H9 (cell line): ENCODE measurements around the gene PPFIA4. TPM values are rescaled to one million over a fixed set of nuclear protein-coding genes. Genes with fewer than 3 reads are reported as not detected.

ENCODE experiments used
- DNase-seq: peaks from one replicate; pipeline ENCODE4 v3.0.0-alpha.2; 2017
- H2AFZ ChIP-seq: one replicate; pipeline ENCODE4 v1.6.1; 2013; ENCODE audit warnings: mild to moderate bottlenecking, low read length, control low read depth, moderate library complexity
- H2AK5ac ChIP-seq: 2 replicates; pipeline ENCODE4 v1.6.1; 2013; ENCODE audit warnings: low read length, control low read depth, mixed read lengths; ENCODE audit not compliant: insufficient read length
- H2BK120ac ChIP-seq: one replicate; pipeline ENCODE4 v1.6.1; 2013; ENCODE audit warnings: low read depth, mild to moderate bottlenecking, low read length, control low read depth, inconsistent platforms; ENCODE audit not compliant: poor library complexity, severe bottlenecking
- H2BK12ac ChIP-seq: 2 replicates; pipeline ENCODE4 v1.6.1; 2013; ENCODE audit warnings: low read length, control low read depth, mixed read lengths, low read depth; ENCODE audit not compliant: insufficient read length
- H2BK15ac ChIP-seq: 2 replicates; pipeline ENCODE4 v1.6.1; 2013; ENCODE audit warnings: low read depth, low read length, control low read depth
- H2BK20ac ChIP-seq: one replicate; pipeline ENCODE4 v1.6.1; 2013; ENCODE audit warnings: low read depth, mild to moderate bottlenecking, low read length, control low read depth, inconsistent platforms; ENCODE audit not compliant: poor library complexity, severe bottlenecking
- H2BK5ac ChIP-seq: 2 replicates; pipeline ENCODE4 v1.6.1; 2013; ENCODE audit warnings: low read length, control low read depth, mixed read lengths; ENCODE audit not compliant: insufficient read length
- H3K14ac ChIP-seq: 2 replicates; pipeline ENCODE4 v1.6.1; 2013; ENCODE audit warnings: low read length, control low read depth; ENCODE audit not compliant: insufficient read depth
- H3K18ac ChIP-seq: 2 replicates; pipeline ENCODE4 v1.6.1; 2013; ENCODE audit warnings: low read depth, mild to moderate bottlenecking, mixed read lengths, low read length, control low read depth; ENCODE audit not compliant: insufficient read length
- H3K23ac ChIP-seq: 2 replicates; pipeline ENCODE4 v1.6.1; 2013; ENCODE audit warnings: low read length, control low read depth, mixed read lengths, low read depth; ENCODE audit not compliant: insufficient read length
- H3K23me2 ChIP-seq: 2 replicates; pipeline ENCODE4 v1.6.1; 2013; ENCODE audit warnings: low read depth, mild to moderate bottlenecking, mixed read lengths, low read length, control low read depth; ENCODE audit not compliant: insufficient read length, poor library complexity, severe bottlenecking
- H3K27ac ChIP-seq: 2 replicates; pipeline ENCODE4 v1.5.1; 2013; ENCODE audit warnings: low read length, control low read depth, mixed read lengths, low read depth; ENCODE audit not compliant: insufficient read length
- H3K27me3 ChIP-seq: 2 replicates; pipeline ENCODE4 v1.6.1; 2013; ENCODE audit warnings: low read length, control low read depth, inconsistent platforms; ENCODE audit not compliant: insufficient read depth
- H3K4ac ChIP-seq: 2 replicates; pipeline ENCODE4 v1.6.1; 2013; ENCODE audit warnings: low read depth, mild to moderate bottlenecking, control low read depth, inconsistent platforms, low read length, moderate library complexity
- H3K4me1 ChIP-seq: 2 replicates; pipeline ENCODE4 v1.6.1; 2013; ENCODE audit warnings: low read length, control low read depth, inconsistent platforms; ENCODE audit not compliant: insufficient read depth
- H3K4me2 ChIP-seq: 2 replicates; pipeline ENCODE4 v1.6.1; 2013; ENCODE audit warnings: low read length, control low read depth, mixed read lengths; ENCODE audit not compliant: insufficient read length, insufficient read depth
- H3K56ac ChIP-seq: 2 replicates; pipeline ENCODE4 v1.6.1; 2013; ENCODE audit warnings: low read depth, mild to moderate bottlenecking, mixed read lengths, low read length, control low read depth; ENCODE audit not compliant: insufficient read length
- H3K79me1 ChIP-seq: 2 replicates; pipeline ENCODE4 v1.6.1; 2013; ENCODE audit warnings: low read depth, mild to moderate bottlenecking, moderate library complexity, low read length, control low read depth, inconsistent platforms; ENCODE audit not compliant: insufficient read depth, poor library complexity, severe bottlenecking
- H3K79me2 ChIP-seq: 2 replicates; pipeline ENCODE4 v1.6.1; 2013; ENCODE audit warnings: low read length, control low read depth, inconsistent platforms; ENCODE audit not compliant: insufficient read depth
- H3K9ac ChIP-seq: 2 replicates; pipeline ENCODE4 v1.6.1; 2013; ENCODE audit warnings: low read length, control low read depth, mixed read lengths; ENCODE audit not compliant: insufficient read length; ENCODE audit errors: extremely low read depth
- H3K9me3 ChIP-seq: one replicate; pipeline ENCODE4 v1.6.1; 2013; ENCODE audit warnings: low read depth, low read length, inconsistent platforms; ENCODE audit not compliant: control insufficient read depth
- H3T11ph ChIP-seq: one replicate; pipeline ENCODE4 v1.6.1; 2013; ENCODE audit warnings: mild to moderate bottlenecking, low read length, control low read depth, inconsistent platforms
- H4K20me1 ChIP-seq: one replicate; pipeline ENCODE4 v1.6.1; 2013; ENCODE audit not compliant: control insufficient read depth, insufficient read length, insufficient read depth
- H4K5ac ChIP-seq: 2 replicates; pipeline ENCODE4 v1.6.1; 2013; ENCODE audit warnings: low read depth, mild to moderate bottlenecking, mixed read lengths, low read length, control low read depth; ENCODE audit not compliant: insufficient read length
- H4K8ac ChIP-seq: replicated peaks from 2 replicates; pipeline ENCODE4 v1.6.1; 2013; ENCODE audit warnings: low read length, control low read depth, mixed read lengths, low read depth; ENCODE audit not compliant: insufficient read length
- H4K91ac ChIP-seq: 2 replicates; pipeline ENCODE4 v1.6.1; 2013; ENCODE audit warnings: low read depth, mild to moderate bottlenecking, moderate library complexity, mixed read lengths, low read length, control low read depth; ENCODE audit not compliant: insufficient read length
- H3K27ac Mint-ChIP-seq, 3 experiments: 2 replicates in 2 of 3; 3 replicates in 1 of 3; pipeline ENCODE4 v1.8.0; 2020 to 2021; ENCODE audit warnings: mixed read lengths in 3 of 3, mild to moderate bottlenecking in 1 of 3, moderate library complexity in 1 of 3
- H3K27me3 Mint-ChIP-seq: 2 replicates; pipeline ENCODE4 v1.8.0; 2021; ENCODE audit warnings: low read depth, mild to moderate bottlenecking, moderate library complexity, mixed read lengths
- H3K36me3 Mint-ChIP-seq, 3 experiments: 2 replicates in 2 of 3; 3 replicates in 1 of 3; pipeline ENCODE4 v1.8.0; 2020 to 2021; ENCODE audit warnings: low read depth in 3 of 3, mixed read lengths in 3 of 3; ENCODE audit not compliant: insufficient read depth in 1 of 3
- H3K4me1 Mint-ChIP-seq, 2 experiments: 2 replicates each; pipeline ENCODE4 v1.8.0; 2020; ENCODE audit warnings: mixed read lengths in 2 of 2
- H3K4me3 Mint-ChIP-seq, 2 experiments: 2 replicates in 1 of 2; 3 replicates in 1 of 2; pipeline ENCODE4 v1.8.0; 2020 to 2021; ENCODE audit warnings: mild to moderate bottlenecking in 2 of 2, mixed read lengths in 2 of 2, moderate library complexity in 1 of 2
- H3K9me3 Mint-ChIP-seq, 2 experiments: 2 replicates in 1 of 2; 3 replicates in 1 of 2; pipeline ENCODE4 v1.8.0; 2020; ENCODE audit warnings: mild to moderate bottlenecking in 2 of 2, mixed read lengths in 2 of 2, moderate library complexity in 1 of 2
- WGBS: extraction: QIAGEN DNeasy Blood & Tissue Kit; methylation state at CpG from one replicate; pipeline ENCODE4 v1.1.7; 2013; ENCODE audit warnings: missing lambda C conversion rate, low lambda C conversion rate, mixed read lengths; ENCODE audit not compliant: insufficient read length; ENCODE audit errors: extremely low coverage; 5-methylcytosine and 5-hydroxymethylcytosine counted together
- total RNA-seq: library from RNA; stranded (reverse); gene quantifications from 2 replicates; pipeline ENCODE4 v1.2.1, GENCODE V29; 2021
- TF ChIP-seq, protein P1 (sequence below): fragments of 200-600 bp; sonication (generic); conservative IDR thresholded peaks from 3 replicates; pipeline ENCODE4 v1.8.0; 2021; ENCODE audit warnings: antibody characterized with exemption, mild to moderate bottlenecking

PPFIA4 gene
- total RNA-seq, 1 experiment from 2014 or later, result 3.9 TPM

DNA sequence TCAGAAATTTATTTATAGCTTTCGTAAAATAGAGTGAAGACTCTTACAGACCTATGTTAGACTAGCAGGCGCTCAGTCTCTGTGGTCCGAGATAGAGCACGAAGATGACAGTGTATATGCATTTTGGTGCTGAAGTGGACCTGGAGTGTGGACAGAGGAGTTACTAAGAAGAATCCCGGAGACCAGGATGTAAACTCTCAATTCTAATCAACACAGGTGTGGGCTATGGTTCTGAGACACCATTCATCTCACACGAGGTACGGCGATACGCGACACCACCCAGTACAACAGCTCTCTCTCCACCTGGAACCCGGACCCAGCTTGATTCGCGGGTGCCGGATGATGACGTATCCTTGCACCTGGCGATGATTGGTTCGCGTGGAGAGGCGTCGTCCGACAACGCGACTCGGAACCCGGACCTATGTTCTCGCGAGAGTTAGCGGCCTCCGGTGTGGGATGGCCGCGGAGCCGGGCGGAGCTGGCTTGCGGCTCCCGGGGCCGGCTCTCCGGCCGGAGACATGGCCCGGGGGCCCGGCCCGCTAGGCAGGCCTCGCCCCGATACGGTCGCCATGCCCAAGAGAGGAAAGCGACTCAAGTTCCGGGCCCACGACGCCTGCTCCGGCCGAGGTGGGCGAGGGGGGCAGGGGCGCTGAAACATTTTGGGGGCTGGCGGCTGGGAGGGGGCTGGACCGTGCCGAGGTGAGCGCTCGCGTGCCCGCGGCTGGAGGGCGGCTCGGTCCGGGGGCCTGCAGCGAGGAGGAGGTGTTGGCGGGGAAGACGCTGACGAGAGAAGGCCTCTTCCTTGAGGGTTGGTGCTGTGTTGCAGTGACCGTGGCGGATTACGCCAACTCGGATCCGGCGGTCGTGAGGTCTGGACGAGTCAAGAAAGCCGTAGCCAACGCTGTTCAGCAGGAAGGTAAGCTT, 19.1 kb upstream of the PPFIA4 start, which contains the start of gene TMEM183A:
Gene TMEM183A, plus strand, starts transcription at position 427 of the 924 bp plus-strand sequence. Its CDS starts 92 bp downstream, at position 519.
- Histone ChIP-seq H3K56ac (no peak within 1 kb of the TSS), H2AK5ac (no peak within 1 kb of the TSS), H4K8ac (no peak within 1 kb of the TSS), H3K79me2 (peaks cover 9% of the 10 kb centered on the region; the same call in 1 of the 2 replicates), H3K4ac (peak within 1 kb of the TSS; percentile 36; the same call in 1 of the 2 replicates), H3K14ac (peak within 1 kb of the TSS; percentile 79), H2BK5ac (peak within 1 kb of the TSS; percentile 20), H3K79me1 (peaks cover 5% of the 10 kb centered on the region), H2BK12ac (no peak within 1 kb of the TSS), H4K5ac (peak within 1 kb of the TSS; percentile 41), H4K91ac (no peak within 1 kb of the TSS), H4K20me1 (no peaks in the 10 kb centered on the region), H2AFZ (no peak within 1 kb of the TSS), H3K23me2 (peaks cover 4% of the 10 kb centered on the region), H3K9ac (peak within 1 kb of the TSS; percentile 87), H3K27ac (peak within 1 kb of the TSS; percentile 88), H3T11ph (peak within 1 kb of the TSS; percentile 98), H3K18ac (peak within 1 kb of the TSS; percentile 88), H3K27me3 (no peaks in the 10 kb centered on the region), H3K9me3 (no peaks in the 10 kb centered on the region), H3K4me1 (peaks cover 3% of the 10 kb centered on the region), H3K23ac (no peak within 1 kb of the TSS), H2BK15ac (no peak within 1 kb of the TSS), H3K4me2 (peak within 1 kb of the TSS; percentile 82), H2BK20ac (no peak within 1 kb of the TSS), H2BK120ac (peak within 1 kb of the TSS; percentile 99)
- Mint-ChIP-seq H3K4me3 (peak within 1 kb of the TSS; percentile 97 to 98), H3K36me3 (peaks cover 22 to 33% (median 32%) of the 10 kb centered on the region in 3 experiments; a peak in 6 of 7 replicates), H3K9me3 (no peaks in the 10 kb centered on the region; a peak in 2 of 5 replicates), H3K27me3 (no peaks in the 10 kb centered on the region; the same call in 1 of the 2 replicates), H3K27ac (peak within 1 kb of the TSS; percentile 97 to 100 (median 99)), H3K4me1 (peaks cover 19 to 23% of the 10 kb centered on the region in 2 experiments)
- TF ChIP-seq, protein P1, sequence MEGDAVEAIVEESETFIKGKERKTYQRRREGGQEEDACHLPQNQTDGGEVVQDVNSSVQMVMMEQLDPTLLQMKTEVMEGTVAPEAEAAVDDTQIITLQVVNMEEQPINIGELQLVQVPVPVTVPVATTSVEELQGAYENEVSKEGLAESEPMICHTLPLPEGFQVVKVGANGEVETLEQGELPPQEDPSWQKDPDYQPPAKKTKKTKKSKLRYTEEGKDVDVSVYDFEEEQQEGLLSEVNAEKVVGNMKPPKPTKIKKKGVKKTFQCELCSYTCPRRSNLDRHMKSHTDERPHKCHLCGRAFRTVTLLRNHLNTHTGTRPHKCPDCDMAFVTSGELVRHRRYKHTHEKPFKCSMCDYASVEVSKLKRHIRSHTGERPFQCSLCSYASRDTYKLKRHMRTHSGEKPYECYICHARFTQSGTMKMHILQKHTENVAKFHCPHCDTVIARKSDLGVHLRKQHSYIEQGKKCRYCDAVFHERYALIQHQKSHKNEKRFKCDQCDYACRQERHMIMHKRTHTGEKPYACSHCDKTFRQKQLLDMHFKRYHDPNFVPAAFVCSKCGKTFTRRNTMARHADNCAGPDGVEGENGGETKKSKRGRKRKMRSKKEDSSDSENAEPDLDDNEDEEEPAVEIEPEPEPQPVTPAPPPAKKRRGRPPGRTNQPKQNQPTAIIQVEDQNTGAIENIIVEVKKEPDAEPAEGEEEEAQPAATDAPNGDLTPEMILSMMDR, result no peak
- WGBS, result no CpG with 5 or more reads among the region's 78 CpGs
- DNase-seq, result peak; percentile 98
